Tibial nerve (tissue), 4 donors: ENCODE data around the gene CDC6. TPM values are rescaled to one million over a fixed set of nuclear protein-coding genes. Genes with fewer than 3 reads are reported as not detected.

Experiments
- DNase-seq, 2 donors: peaks; one replicate each; pipeline ENCODE4 v3.0.0-alpha.2; 2019; ENCODE audit warnings: low spot score in 2 of 2
- H3K27ac ChIP-seq, 4 donors: fragments of 200-600 bp; sonication (generic) in 3 of 4; one replicate each; pipeline ENCODE4 v1.5.1; 2017 to 2019; ENCODE audit warnings: mild to moderate bottlenecking in 1 of 4
- H3K27me3 ChIP-seq, 2 donors: fragments of 200-600 bp; sonication (generic) in 1 of 2; one replicate each; pipeline versions ENCODE4 v1.5.1 to v1.6.0; 2017 to 2019
- H3K36me3 ChIP-seq, 3 donors: fragments of 200-600 bp; sonication (generic); one replicate each; pipeline ENCODE4 v1.5.1; 2018 to 2019
- H3K4me1 ChIP-seq, 4 donors: fragments of 200-600 bp; sonication (generic) in 3 of 4; one replicate each; pipeline ENCODE4 v1.5.1; 2017 to 2019
- H3K4me3 ChIP-seq, 4 donors: fragments of 200-600 bp; sonication (generic) in 3 of 4; one replicate each; pipeline ENCODE4 v1.5.1; 2017 to 2019; ENCODE audit warnings: mild to moderate bottlenecking in 1 of 4, moderate library complexity in 1 of 4
- H3K9me3 ChIP-seq, 4 donors: fragments of 200-600 bp; sonication (generic) in 3 of 4; one replicate each; pipeline ENCODE4 v1.5.1; 2017 to 2019
- CTCF ChIP-seq, 5 experiments: fragments of 200-600 bp in 3 of 5; fragments of 450-650 bp in 2 of 5; sonication (generic) in 3 of 5; IDR thresholded peaks; one replicate each; pipeline ENCODE4 v1.5.1; 2016 to 2019; ENCODE audit warnings: antibody characterized with exemption in 5 of 5, mild to moderate bottlenecking in 3 of 5, moderate library complexity in 2 of 5
- EP300 ChIP-seq, 2 donors: sonication (generic); formaldehyde crosslinking; IDR thresholded peaks; one replicate each; pipeline ENCODE4 v1.6.1; 2017; ENCODE audit warnings: antibody characterized with exemption in 2 of 2, mild to moderate bottlenecking in 1 of 2
- POLR2A ChIP-seq, 2 donors: fragments of 450-650 bp; IDR thresholded peaks; one replicate each; pipeline ENCODE4 v1.6.1; 2017; ENCODE audit warnings: antibody characterized with exemption in 2 of 2, mild to moderate bottlenecking in 2 of 2, moderate library complexity in 2 of 2
- WGBS, 2 donors: methylation state at CpG; one replicate each; pipeline ENCODE4 v1.1.5; 2018; 5-methylcytosine and 5-hydroxymethylcytosine counted together
- total RNA-seq, 4 donors: library from RNA; depleted of rRNA; stranded (reverse); fragments of >200 nt; gene quantifications; one replicate each; pipeline ENCODE4 v1.1.0, GENCODE V29; 2016

Gene CDC6
- total RNA-seq, 4 donors from 2014 or later = 0.20 to 1.8 (median 0.43) TPM

- no peak overlapping the region for H3K4me3 ChIP-seq
- WGBS, 2 donors = 37% methylated on average over 11 of the region's 11 CpGs
- no peak for DNase-seq
Measured at GRCh38 chr17:40329839-40330794, 42.4 kb downstream of the CDC6 start.

GRCh38 chr17:40330850-40331470 is 43.3 kb downstream of the CDC6 start:
- no peaks in the 10 kb centered on the region for H3K27me3 ChIP-seq

More at GRCh38 chr17:40329839-40330794, 42.4 kb downstream of the CDC6 start:
- Histone ChIP-seq H3K27me3 (no peaks in the 10 kb centered on the region), H3K9me3 (no peaks in the 10 kb centered on the region), H3K36me3 (no peaks in the 10 kb centered on the region), H3K27ac (peak overlapping the region in 3 of 4 donors; percentile 62 to 89 (median 80)), H3K4me1 (peaks cover 9 to 100% (median 94%) of the 10 kb centered on the region in 4 donors)
- peak in 1 of 2 donors; percentile 46 for TF ChIP-seq EP300 (IDR thresholded peaks at IDR 0.05)
- no peak for TF ChIP-seq POLR2A (IDR thresholded peaks at IDR 0.05)

GRCh38 chr17:40331743-40332641 is 44.3 kb downstream of the CDC6 start:
- Histone ChIP-seq H3K27me3 (no peaks in the 10 kb centered on the region), H3K36me3 (no peaks in the 10 kb centered on the region), H3K9me3 (no peaks in the 10 kb centered on the region), H3K4me3 (peak overlapping the region in 2 of 4 donors; percentile 3), H3K27ac (peak overlapping the region; percentile 28 to 89 (median 71)), H3K4me1 (peaks cover 9 to 100% (median 87%) of the 10 kb centered on the region in 4 donors)
- WGBS, 2 donors = 5 to 13% methylated on average over 13 to 16 of the region's 22 CpGs
- TF ChIP-seq POLR2A (IDR thresholded peaks at IDR 0.05) (peak in 1 of 2 donors; percentile 23), CTCF (IDR thresholded peaks at IDR 0.05) (peak in 3 of 5 experiments; percentile 4 to 36 (median 26)), EP300 (IDR thresholded peaks at IDR 0.05) (peak; percentile 43 to 97)
- peak; percentile 81 to 83 for DNase-seq

More at GRCh38 chr17:40330850-40331470, 43.3 kb downstream of the CDC6 start:
- no peak for DNase-seq
- H3K36me3 ChIP-seq = no peaks in the 10 kb centered on the region
- no peaks in the 10 kb centered on the region for H3K9me3 ChIP-seq
- H3K4me1 ChIP-seq = peaks cover 9 to 100% (median 93%) of the 10 kb centered on the region in 4 donors
- H3K4me3 ChIP-seq = no peak overlapping the region
- TF ChIP-seq EP300 (IDR thresholded peaks at IDR 0.05) (no peak), CTCF (IDR thresholded peaks at IDR 0.05) (no peak), POLR2A (IDR thresholded peaks at IDR 0.05) (no peak)
- WGBS, 2 donors = 85 to 88% methylated on average over 9 of the region's 10 CpGs
- peak overlapping the region in 3 of 4 donors; percentile 62 to 89 (median 80) for H3K27ac ChIP-seq

GRCh38 chr17:40333781-40334448 is 46.2 kb downstream of the CDC6 start:
- 69 to 79% methylated on average over 4 of the region's 4 CpGs for WGBS, 2 donors
- no peak for DNase-seq
- Histone ChIP-seq H3K9me3 (no peaks in the 10 kb centered on the region), H3K27me3 (no peaks in the 10 kb centered on the region), H3K4me3 (no peak overlapping the region), H3K27ac (peak overlapping the region; percentile 7 to 89 (median 64)), H3K36me3 (no peaks in the 10 kb centered on the region), H3K4me1 (peaks cover 7 to 100% (median 89%) of the 10 kb centered on the region in 4 donors)
- TF ChIP-seq EP300 (IDR thresholded peaks at IDR 0.05) = peak in 1 of 2 donors; percentile 20
- TF ChIP-seq POLR2A (IDR thresholded peaks at IDR 0.05) = no peak
- TF ChIP-seq CTCF (IDR thresholded peaks at IDR 0.05) = no peak
